Right kidney (tissue), 1 donor: ENCODE data around the gene FAT1.

Experiments
- DNase-seq: peaks from one replicate; pipeline ENCODE4 v3.0.0-alpha.2; 2016

FAT1 gene

DNA sequence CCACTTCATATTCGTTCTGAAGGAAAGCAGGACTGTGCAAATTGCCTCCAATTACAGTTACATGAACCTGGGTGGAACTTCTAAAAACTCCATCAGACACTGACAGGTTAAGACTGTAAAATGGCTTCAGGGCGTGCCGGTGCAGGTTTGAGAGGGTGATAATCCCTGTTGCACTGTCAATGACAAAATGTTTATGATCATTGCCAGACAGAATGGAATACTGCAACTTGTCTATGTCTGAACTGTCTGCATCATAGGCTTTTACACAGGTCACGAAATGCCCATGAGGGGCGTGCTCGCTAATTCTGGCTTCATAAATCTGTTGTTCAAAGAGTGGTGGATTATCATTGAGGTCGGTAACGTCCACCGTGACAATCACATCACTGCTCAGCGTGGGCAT, 104.6 kb downstream of the FAT1 start:
- no peak for DNase-seq

DNA sequence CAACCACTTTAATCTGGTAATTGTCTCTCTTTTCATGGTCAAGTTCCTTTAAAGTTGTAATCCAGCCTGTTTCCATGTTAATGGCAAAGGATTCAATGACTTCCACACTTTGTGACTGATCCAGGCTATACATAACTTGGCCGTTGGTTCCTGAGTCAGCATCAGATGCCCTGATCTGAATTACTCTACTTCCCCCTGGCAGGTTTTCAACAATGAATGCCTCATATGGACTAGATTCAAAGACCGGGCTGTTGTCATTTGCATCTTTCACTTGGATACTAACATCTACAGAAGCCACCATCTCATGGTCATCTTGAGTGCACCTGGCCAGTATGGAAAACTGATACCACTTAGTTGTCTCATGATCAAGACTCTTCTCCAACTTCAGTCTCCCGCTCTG, 105.7 kb downstream of the FAT1 start:
- no peak for DNase-seq

DNA sequence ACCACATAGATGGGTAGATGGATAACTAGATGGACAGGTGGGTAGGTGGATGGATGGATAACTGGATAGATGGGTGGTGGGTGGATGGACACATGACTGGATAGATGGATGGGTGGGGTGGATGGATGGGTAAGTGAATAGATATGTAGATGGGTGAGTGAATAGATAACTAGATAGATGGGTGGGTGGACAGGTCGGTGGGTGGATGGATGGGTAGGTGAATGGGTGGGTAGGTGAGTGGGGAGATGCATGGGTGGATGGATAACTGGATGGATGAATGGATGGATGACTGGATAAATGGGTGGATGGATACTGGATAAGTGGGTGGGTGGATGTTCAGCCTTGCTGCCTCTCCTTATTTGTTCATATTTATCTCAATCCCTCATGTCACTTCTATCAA, 116.2 kb downstream of the FAT1 start:
- DNase-seq, result no peak

DNA sequence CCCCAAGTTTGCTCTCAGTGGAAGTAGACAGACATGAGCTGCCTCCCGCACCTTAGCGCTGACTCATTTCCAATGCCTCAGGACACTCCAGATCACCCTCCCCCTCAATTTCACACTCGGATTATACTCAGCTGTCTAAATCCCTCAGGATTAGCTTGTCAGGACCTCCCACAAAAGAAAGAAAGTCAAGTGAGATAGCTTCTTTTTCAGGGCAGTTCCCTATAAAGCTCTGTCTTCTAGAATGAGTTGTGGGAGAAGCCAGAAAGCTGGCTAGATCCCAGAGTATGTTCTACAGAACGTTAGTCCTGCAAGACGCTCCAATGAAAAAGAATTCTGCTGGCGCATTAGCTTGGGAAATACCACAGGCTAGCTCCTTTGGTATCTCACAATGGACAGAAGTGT, 117.1 kb downstream of the FAT1 start:
- no peak for DNase-seq

DNA sequence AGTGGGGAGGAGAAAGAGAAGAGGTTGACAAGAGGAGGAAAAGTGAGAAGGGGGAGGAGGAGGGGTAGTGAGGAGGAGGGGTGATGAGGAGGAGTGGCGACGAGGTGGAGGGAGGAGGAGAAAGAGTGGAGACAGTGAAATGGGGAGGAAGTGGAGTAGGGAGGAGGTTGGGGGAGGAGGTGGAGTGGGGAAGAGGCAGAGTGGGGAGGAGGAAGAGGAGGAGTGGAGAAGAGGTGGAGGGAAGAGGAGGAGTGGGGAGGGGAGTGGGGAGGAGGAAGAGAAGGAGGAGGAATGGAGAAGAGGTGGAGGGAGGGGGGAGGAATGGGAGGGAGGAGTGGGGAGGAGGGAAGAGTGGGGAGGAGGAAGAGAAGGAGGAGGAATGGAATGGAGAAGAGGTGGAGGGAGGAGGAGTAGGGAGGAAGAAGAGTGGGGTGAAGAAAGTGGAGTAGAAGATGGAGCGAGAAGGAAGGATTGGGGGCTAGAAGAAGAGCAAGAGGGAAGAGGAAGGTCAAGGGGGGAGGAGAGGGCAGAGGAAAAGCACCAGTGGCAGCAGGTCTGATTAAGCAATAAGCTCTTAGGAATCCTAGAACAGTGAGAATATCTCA, 118.3 kb downstream of the FAT1 start:
- no peak for DNase-seq

DNA sequence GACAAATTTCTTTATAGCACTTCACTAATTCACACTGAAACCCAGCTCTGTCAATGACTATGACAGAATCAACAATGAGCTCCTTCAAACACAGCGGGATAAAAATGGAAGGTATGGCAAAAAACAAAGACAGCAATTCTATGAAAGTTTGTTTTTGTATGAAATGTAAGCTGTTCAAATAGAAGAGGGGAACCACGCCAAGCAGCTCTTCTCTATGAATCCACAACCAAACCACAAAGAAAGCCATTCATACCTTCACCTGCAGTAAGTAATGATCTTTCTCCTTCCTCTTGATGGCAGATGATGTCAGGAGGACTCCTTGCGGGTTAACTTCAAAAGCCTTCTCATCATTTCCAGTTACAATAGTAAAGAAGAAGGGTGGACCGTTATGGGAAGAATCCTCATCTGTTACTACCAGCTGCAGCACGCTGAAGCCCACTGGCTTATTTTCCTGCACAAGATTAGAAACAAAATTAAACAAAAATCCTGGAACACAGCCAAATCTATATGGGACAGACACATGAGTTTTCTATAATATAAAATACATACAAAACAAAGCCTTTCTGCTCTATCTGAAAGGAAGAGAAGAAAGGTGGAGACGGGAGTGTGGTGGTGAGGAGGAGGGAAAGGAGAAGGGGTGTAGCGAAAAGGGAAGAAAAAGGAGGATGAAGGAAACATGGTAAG, 119.4 kb downstream of the FAT1 start:
- no peak for DNase-seq

DNA sequence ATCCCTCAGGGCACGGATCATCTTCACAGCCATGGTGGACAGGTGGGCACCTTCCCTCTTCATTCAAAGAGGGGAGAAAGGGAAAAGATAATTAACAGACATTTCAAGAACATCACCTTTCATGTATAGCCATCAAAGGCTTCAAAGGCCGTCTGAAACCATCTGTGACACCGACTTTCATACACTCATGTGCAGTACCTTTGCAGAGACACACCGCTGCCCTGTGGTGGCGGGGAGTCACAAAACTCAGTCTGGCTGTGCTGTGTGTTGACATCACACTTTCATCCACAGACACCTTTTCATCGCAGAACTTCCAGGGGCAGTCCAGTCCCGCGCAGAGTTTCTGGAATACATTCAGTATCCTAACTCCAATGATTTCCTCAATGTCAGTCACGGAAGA, 120.7 kb downstream of the FAT1 start:
- DNase-seq, result no peak

DNA sequence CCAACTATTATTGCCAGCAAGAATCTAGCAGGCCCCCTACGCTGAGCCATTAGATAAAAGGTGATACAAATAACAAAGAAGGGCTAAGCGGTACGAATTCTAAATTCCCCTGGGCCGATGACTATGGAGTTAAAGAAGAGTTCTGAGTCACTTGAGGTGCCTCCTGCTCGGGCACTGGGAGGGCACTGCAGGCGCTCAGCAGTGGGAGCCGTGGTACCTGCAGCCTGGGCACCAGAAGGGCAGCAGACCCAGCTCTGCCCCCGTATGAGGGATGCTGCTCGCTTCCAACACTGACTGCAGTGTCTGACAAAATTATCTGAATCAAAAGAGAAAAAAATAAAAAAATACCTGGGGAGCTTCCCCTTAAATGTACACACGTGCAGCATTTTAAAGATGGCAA, 124.2 kb downstream of the FAT1 start:
- DNase-seq, result no peak

DNA sequence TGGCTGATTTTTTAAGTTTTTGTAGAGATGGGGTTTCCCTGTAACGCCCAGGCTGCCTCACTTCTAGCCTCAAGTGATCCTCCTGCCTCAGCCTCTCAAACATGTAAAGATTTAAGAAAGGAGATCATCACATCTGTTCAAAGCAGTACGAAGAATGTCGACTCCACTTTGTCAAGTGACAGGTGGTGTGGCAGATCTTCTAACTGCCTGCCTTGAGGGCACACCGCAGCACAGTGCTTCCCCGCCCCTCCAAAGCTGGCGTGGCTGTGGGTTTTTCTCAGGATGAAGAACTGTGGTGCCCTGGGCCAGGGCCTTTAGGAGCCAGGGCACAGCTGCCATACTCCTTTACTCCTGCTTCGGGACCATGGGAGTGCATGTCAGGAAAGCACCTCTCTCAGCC, 125.0 kb downstream of the FAT1 start:
- DNase-seq, result no peak

DNA sequence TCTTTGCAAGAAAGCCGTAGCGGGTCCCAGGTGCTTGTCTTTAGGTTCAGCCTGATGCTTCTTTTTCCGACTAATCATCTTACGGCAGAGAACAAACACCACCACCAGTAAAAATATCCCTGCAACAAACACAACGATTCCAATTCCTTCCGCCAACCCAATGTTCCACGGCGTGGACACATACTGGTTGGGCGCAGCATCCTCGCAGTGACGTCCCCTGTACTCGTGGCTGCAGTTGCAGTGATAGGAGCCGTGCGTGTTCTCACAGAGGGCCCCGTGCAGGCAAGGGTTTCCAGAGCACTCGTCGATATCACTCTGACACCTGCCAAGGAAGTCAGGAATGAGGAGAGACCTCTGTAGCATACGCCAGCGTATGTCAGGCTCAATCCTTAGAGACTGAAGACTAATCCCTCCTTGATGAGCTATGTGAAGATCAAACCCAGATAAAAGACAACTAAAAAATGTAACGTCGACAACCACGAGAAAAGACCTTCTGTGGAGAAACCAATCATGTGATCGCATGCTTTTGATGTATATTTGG, 126.7 kb downstream of the FAT1 start:
- no peak for DNase-seq

DNA sequence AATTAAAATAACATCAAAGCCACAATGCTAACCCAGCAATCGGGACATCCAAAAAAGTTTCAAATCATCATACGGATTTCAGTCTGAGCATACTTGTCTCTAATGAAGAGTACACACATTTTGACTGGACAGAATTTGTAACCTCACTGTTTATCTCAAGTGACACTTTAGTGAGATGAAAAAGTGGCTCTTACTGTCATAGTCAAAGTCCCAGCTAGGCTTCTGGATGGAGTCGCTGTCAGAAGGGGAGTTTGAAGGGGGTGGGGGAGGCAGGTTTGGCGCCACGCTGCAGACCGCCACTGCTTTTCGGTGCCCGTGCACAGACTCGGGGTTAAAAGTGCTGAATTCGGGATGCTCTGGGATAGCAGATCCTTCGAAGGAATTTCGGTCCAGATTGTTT, 127.3 kb downstream of the FAT1 start:
- no peak for DNase-seq

DNA sequence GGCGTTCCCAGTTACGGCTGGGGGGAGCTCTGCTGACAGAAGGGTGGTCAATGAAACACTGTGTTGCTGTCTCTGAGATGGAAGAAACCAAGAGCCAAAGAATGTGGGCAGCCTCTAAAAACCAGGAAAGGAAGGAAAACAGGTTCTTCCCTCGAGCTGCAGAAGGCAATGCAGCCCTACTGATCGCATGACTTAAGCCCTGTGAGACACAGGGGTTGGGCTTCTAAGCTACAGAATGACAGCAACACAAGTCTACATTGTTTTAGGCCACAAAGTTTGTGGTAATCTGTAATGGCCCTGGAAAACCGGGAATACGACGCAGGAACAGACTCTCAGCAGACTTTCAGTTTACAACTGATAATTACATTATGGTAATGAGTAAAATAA, 130.1 kb downstream of the FAT1 start:
- DNase-seq, result no peak

DNA sequence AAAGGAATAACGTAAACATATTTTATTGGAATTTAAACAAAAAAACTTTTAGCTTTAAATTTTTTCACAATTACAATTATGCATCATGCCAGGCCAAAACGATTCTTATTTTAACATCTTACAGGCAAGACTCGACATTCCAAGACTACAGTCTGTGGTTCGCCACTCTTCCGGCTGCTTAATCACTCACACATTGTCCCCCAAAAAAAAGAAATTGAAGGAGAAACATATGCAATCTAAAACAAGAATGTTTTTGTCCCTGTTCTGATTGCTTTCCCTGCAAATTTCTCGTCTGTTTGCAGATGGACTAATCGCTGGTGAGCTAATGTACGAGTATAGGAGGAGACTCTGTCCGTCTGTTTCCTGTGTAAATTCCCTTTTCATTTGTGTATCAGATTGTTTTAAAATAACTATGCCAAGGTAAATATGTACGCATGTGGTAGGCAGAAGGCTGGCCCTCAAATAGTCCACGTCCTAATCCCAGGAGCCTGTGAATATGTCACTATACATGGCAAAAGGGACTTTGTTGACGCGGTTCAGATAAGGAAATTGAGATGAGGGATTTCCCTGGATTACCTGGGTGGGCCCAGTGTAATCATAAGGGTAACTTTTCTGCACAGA, 130.6 kb downstream of the FAT1 start:
- no peak for DNase-seq

DNA sequence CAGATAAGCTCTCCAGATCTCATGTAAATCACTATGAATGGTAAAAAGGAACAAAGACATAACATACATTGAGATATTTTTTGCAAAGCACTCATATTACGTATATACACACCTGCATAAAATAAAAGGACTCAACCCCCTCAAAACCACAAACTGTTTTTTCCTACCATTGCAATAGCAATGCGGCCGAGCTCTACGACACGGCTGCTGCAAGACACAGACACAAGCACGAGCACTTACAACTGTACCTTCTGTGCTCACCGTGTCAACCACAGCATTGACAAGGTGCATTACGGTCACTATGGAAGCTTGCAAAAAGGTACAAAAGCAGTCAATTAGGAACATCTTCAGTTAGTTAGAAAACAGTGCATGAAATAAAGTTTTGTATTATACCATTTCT, 131.2 kb downstream of the FAT1 start:
- DNase-seq, result no peak

DNA sequence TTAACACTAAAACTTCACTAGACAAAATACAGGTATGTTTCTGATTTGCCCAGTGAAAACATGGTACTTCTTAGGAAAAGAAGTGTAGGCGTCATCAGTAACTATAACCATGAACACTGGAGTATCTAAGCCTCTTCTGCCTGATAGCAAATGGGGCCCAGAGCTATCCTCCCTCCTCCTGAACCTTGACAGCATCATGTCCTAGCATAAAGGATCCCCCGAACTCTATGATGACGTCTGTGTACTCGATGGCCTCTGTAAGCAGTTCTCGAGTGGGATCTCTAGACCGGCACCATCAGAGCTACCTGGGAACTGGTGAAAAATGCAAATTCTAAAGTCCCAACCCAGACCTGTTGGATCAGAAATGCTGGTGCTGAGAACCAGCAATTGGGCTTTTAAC, 132.0 kb downstream of the FAT1 start:
- DNase-seq, result no peak

DNA sequence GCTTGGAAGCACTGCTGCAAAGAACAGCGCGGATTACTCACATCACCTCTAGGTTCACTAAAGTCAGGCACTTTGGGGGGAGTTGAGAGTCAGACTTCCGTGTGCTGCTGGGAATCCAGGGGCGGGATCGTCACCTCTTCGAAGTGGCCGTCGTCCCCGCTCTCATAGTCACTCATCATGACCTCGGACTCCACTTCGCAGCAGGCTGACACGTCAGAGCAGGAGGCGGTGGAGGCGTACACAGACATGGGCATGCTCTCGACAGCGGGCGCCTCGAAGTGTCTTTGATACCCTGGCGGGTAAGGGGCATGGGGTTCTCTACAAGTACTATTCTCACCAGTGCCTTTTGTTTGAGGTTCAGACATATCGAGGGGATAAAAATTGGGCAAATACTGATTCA, 135.2 kb downstream of the FAT1 start:
- no peak for DNase-seq

DNA sequence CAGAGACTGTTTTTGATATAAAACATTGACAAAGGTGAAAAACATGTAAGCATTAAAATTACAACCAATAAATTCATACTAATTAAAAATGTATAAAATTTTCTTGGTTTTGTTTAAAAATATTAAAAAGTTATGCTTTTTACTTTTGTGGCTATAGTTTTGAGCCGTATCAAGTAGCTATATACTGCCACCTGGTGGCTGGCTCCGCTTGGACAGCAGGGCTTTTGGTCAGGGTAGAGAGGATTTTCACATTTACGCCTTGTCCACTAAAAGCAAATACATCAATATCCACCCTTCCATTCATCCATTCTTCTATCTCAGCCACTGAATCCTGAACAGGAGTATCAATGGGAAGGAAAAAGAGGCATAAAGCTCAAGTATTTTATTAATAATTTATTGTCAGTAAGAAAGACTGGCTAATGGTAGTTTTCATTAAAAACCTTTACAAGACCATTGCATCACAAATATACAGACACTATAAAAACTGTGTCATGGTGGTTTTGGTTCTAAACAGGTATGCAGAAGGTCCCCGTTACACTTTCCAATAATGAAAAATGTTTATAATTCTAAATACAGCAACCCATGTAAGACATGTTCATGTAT, 136.1 kb downstream of the FAT1 start:
- peak; percentile 39 for DNase-seq

DNA sequence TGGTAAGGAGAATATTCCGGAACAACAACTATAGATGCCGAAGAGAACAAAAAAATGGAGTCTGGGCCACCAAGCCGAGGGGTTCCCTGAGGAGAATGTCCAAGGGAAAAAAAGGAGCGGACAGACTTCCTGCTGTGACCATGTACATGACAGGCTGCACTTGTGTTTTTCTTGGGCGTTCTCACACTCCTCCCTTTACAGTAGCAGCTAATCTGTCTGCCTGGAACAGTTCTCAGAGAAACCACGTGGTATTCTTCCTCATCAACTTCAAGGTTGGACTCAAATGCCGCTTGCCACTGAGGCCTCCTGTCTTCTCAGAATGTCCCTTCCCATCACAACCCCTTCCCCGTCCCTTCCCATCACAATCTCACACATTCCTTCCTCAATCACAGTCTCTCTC, 137.5 kb downstream of the FAT1 start:
- DNase-seq, result no peak

DNA sequence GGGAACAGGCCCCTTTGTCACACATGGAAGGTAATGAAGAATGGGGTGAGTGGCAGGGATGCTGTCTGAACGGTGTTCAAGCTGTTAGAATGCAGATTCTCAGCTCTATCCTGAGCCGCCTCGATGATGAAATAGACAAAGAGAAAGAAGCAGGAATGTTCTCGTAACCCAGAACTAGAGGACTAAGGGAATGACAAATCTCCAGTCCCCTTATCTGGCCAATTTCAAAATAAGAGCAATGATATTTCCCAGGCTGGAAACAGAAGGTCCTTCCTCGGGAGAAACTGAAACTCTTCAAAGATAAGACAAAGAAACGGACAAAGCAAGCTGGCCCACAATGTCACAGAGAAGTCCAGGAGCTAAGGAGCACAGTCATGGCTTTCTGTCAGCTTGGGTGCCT, 138.7 kb downstream of the FAT1 start:
- no peak for DNase-seq

DNA sequence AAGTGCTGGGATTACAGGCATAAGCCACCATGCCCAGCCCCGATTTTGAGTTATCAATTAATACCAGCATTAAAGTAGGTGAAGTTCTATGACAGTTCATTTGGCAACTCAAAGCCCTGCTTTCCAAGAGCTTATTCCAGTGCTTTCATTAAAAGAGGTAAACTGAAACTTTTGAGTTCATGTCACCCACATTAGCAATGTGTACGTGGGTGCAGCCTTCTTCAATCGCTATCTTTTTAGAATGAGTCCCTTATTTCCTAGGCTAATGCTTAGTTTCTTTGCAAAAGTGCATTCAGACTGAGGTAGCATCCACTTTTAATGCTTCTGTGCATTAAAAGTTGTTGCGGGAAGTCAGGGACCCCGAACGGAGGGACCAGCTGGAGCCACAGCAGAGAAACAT, 142.2 kb downstream of the FAT1 start:
- no peak for DNase-seq

DNA sequence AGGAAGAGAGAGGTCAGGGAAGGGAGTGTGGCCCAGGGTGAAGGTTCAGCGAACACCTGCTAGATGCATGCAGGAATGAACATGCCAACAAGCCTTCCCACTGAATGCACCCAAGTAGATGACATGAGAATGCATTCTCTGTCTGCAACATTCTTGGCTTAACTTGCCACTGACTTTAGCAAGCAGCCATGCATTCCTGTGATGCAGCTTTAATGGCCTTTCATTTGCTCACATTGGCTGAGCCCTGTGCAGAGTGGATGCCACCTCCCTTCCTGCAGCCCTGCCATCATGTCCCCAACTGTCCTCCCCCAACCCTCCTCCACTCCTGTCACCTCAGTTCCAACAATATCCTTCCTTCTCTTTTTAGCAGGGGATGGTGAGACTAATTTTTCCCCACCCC, 143.0 kb downstream of the FAT1 start:
- no peak for DNase-seq

DNA sequence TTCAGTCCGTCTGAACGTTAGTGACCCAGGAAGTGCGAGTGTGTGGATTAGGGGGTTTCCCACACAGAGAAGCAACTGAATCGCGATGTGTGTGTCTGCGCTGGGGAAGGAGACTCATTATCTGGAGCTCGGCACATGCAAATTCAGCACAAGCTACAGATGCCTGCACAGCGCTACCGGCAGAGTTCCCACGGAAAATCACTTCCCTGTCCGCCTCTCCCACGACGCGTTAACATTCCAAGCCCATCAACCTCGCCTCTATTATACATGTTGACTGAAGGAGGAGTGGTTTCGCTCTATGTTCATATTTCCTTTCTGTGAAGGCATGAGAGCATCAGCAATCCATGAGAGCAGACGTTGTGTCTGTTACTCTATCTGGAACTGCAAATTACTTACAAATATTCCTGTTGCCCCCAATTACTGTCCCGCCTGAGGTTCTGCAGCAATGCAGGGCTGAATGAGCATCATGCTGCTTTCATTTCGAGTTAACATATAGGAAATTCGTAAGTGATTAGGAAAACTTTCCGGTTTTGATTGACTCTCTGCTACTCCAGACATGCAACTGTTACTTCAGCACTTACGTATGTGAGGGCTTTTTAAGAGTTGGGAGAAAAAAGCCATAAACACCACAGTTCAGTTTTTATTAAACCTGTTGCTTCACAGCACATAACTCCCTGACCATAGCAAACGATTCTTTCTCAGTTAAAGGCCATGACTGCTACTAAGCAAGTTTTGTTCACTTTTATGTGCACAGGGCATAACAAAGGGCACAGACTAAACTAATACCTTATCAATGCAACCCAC, 153.3 kb downstream of the FAT1 start:
- DNase-seq, result peak; percentile 44
